ENCODE results near the gene ZNF438.
"Not testable (repeated sequence)": the region's sequence is repeated elsewhere in the genome, so short reads cannot be mapped to it uniquely, and the experiment has no call there.

ZNF438 gene

DNA sequence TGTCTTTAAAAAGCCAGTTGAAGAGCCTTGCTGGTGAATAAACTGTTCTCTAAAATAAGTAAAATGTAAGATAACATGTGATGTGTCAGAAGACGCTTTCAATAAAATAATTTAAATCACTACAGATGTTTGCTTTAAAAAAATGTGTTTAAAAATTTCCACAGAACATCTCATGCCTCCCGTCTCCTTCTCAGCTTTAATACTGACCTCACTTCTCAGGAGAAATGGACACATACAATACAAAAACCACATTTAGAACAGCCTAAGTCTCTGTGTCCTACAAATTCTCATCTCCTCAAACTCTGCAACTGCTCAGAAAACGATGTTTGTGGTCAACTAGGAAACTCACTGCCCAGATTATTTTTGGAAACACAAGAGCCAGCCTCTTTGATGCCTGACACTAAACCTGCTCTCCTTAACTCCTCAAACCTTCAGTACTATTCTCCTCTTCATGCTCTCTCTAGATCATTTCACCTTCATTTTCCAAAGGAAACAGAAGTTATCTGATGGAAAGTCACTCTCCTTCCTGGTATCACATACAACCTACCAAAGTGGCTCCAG is 120.3 kb downstream of the ZNF438 start:
- intact Hi-C loops (cut with micrococcal nuclease): no loop called here
- no peaks in the 10 kb centered on the region for H3K9me3 Mint-ChIP-seq
- H3K27me3 Mint-ChIP-seq: no peaks in the 10 kb centered on the region
- peaks cover 29% of the 10 kb centered on the region for H3K36me3 Mint-ChIP-seq (ENCODE audit: low read depth)
- no peak overlapping the region for H3K27ac Mint-ChIP-seq
- no peak overlapping the region for H3K4me3 Mint-ChIP-seq
- peaks cover 3% of the 10 kb centered on the region for H3K4me1 Mint-ChIP-seq (ENCODE audit: low read depth)

DNA sequence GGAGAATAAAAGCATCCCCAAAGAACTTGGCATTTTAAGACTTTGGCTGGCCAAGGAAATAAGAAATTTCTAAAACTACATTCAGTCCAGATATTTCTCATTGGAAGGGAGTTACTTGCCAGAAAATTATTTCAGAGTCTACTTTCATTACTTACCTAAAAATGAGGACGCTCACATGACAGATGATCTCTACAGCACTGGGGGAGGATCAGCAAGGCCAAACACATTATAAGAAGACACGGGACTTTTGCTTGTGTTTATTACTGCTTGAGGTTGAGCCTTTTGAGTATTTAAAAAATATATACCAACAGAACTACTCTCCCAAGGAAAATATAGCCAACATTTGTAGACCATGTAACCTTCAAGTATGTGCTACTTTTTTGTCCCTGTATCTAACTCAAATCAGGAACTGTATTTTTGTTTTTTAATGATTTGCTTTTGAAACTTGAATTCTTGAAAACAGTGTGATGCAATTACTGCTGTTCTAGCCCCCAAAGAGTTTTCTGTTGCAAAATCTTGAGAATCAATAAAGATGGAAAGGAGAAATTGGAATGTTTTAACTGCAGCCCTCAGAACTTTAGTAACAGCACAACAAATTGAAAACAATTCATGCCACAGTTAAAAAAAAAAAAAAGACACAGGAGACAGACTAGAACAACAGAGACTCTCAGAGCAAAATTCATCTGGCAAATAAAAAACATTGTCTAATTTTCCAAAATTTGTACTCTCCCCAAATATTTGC is 128.1 kb downstream of the ZNF438 start:
- Mint-ChIP-seq H3K4me1 (ENCODE audit: low read depth) (peaks cover 9% of the 10 kb centered on the region), H3K27me3 (no peaks in the 10 kb centered on the region), H3K36me3 (ENCODE audit: low read depth) (peaks cover 81% of the 10 kb centered on the region), H3K27ac (no peak overlapping the region), H3K4me3 (no peak overlapping the region), H3K9me3 (peaks cover 14% of the 10 kb centered on the region)
- intact Hi-C loops (cut with micrococcal nuclease): no loop called here

DNA sequence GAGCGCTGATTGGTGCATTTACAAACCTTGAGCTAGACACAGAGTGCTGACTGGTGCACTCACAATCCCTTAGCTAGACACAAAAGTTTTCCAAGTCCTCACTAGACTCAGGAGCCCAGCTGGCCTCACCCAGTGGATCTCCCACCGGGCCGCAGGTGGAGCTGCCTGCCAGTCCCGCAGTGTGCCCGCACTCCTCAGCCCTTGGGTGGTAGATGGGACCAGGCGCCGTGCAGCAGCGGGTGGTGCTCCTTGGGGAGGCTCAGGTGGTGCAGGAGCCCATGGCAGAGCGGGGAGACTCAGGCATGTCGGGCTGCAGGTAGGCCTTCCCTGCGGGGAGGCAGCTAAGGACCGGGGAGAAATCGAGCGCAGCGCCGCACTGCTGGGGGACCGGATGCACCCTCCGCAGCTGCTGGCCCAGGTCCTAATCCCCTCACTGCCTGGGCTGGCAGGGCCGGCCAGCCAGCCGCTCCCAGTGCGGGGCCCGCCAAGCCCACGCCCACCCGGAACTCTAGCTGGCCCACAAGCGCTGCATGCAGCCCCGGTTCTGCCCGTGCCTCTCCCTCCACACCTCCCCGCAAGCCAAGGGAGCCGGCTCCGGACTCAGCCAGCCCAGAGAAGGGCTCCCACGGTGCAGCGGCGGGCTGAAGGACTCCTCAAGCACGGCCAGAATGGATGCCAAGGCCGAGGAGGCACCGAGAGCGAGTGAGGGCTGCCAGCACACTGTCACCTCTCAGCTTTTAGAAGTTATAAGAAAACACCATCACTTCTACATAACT is 128.9 kb downstream of the ZNF438 start:
- H3K36me3 Mint-ChIP-seq (ENCODE audit: low read depth): peaks cover 75% of the 10 kb centered on the region
- H3K4me1 Mint-ChIP-seq (ENCODE audit: low read depth): peaks cover 9% of the 10 kb centered on the region
- intact Hi-C loops (cut with micrococcal nuclease): no loop called here
- H3K9me3 Mint-ChIP-seq: peaks cover 14% of the 10 kb centered on the region
- H3K4me3 Mint-ChIP-seq: no peak overlapping the region
- no peak overlapping the region for H3K27ac Mint-ChIP-seq
- no peaks in the 10 kb centered on the region for H3K27me3 Mint-ChIP-seq

DNA sequence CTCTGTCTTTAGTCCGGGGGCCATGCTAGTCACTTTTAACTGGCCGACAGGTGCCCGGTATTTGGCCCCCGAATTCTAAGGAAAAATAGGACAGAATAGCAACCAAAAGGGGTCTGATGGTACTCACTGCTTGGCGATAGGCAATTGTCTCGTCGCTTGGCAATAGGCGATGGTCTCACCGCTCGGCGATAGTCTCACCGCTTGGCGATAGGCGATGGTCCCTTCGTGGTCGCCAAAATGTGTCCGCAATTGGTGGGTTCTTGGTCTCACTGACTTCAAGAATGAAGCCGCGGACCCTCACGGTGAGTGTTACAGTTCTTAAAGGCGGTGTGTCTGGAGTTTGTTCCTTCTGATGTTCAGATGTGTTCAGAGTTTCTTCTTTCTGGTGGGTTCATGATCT is 130.2 kb downstream of the ZNF438 start:
- H3K27ac Mint-ChIP-seq; H3K4me3 Mint-ChIP-seq; H3K27me3 Mint-ChIP-seq; intact Hi-C loops (cut with micrococcal nuclease): not testable (repeated sequence)
- peaks cover 14% of the 10 kb centered on the region for H3K9me3 Mint-ChIP-seq
- peaks cover 16% of the 10 kb centered on the region for H3K4me1 Mint-ChIP-seq (ENCODE audit: low read depth)
- peaks cover 62% of the 10 kb centered on the region for H3K36me3 Mint-ChIP-seq (ENCODE audit: low read depth)

DNA sequence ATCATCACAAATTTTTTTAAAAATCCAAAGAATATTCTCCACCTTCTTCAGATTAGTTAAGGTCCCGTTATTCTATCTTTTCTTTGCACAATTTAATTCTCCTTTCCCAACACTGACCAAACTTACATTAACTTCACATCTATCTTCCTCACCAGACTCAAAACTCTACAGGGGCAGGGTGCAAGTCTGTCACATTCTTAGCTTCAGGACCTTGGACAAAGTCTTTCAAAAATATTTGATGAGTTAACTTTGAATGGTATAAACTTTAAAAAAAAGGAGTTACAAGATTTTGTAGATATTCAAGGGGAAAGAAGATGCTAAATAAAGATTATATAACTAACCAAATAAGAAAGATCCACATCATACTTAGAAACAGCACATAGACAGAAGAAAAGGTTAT is 132.7 kb downstream of the ZNF438 start:
- H3K27ac Mint-ChIP-seq: no peak overlapping the region
- peaks cover 51% of the 10 kb centered on the region for H3K36me3 Mint-ChIP-seq (ENCODE audit: low read depth)
- no peak overlapping the region for H3K4me3 Mint-ChIP-seq
- peaks cover 14% of the 10 kb centered on the region for H3K9me3 Mint-ChIP-seq
- peaks cover 8% of the 10 kb centered on the region for H3K4me1 Mint-ChIP-seq (ENCODE audit: low read depth)
- H3K27me3 Mint-ChIP-seq: no peaks in the 10 kb centered on the region
- intact Hi-C loops (cut with micrococcal nuclease): no loop called here

DNA sequence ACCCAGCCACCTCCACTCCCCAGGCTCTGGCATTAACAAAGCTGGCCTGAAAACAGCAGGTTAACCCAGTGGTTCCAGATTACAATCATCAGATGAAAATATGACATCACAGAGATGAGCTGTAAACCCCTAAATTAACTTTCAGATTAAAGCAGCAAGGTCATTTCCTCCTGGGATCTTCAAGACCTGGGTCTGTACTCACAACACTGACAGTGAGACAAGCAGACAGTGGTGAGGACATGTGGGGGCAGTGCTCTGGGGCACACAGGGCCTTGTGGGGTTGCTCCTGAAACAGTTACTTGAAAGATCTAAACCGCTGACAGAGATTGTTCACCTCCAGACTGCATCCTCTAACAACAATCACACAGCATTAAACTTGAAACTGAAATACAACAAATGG is 134.1 kb downstream of the ZNF438 start:
- intact Hi-C loops (cut with micrococcal nuclease): no loop called here
- Mint-ChIP-seq H3K27me3 (no peaks in the 10 kb centered on the region), H3K27ac (no peak overlapping the region)

DNA sequence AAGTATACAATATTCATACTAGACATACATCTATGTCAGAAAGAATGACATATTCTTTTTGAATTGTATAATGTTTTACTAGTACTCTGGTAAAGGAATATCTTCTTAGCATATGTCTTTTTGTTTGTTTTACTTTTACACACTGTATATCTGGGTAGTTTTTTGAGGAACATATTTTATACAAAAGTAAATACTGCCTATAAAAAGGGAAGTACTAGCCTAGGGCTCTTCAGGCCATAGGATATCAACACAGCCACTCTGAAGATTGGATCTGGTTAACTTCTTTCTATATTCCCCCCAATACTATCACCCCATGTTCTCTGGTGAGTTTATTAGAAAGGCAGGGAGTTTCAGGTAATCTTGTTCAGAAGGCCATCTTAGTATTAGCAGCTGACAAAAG is 134.6 kb downstream of the ZNF438 start:
- H3K9me3 Mint-ChIP-seq: peaks cover 3% of the 10 kb centered on the region
- no peak overlapping the region for H3K27ac Mint-ChIP-seq
- peaks cover 7% of the 10 kb centered on the region for H3K4me1 Mint-ChIP-seq (ENCODE audit: low read depth)
- H3K4me3 Mint-ChIP-seq: no peak overlapping the region
- H3K36me3 Mint-ChIP-seq (ENCODE audit: low read depth): peaks cover 32% of the 10 kb centered on the region
- intact Hi-C loops (cut with micrococcal nuclease): no loop called here
- H3K27me3 Mint-ChIP-seq: no peaks in the 10 kb centered on the region

More for the DNA sequence above, 134.1 kb downstream of the ZNF438 start:
- H3K36me3 Mint-ChIP-seq (ENCODE audit: low read depth): peaks cover 37% of the 10 kb centered on the region
- no peak overlapping the region for H3K4me3 Mint-ChIP-seq
- peaks cover 7% of the 10 kb centered on the region for H3K4me1 Mint-ChIP-seq (ENCODE audit: low read depth)
- peaks cover 8% of the 10 kb centered on the region for H3K9me3 Mint-ChIP-seq

DNA sequence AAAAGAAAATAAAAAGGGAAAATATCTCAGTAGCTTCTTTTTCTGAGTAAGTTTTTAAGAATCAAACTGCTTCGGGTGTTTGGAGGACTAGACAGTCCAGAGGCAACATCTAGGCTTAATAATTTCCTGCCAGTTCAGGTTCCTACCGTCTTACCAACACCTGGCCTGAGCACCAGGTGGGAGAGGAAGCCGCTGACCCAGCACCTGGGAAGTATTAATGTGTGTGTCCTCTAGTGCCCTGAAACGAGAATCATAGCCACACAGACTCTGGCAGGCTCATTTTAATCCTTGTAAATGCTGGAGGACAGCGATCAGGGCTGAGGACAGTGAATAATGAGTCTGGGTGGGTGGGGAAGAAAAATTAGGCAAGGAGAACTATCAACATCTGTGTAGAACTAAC is 137.4 kb downstream of the ZNF438 start:
- H3K27me3 Mint-ChIP-seq: no peaks in the 10 kb centered on the region
- intact Hi-C loops (cut with micrococcal nuclease): no loop called here
- H3K4me3 Mint-ChIP-seq: no peak overlapping the region
- peaks cover 25% of the 10 kb centered on the region for H3K36me3 Mint-ChIP-seq (ENCODE audit: low read depth)
- H3K9me3 Mint-ChIP-seq: no peaks in the 10 kb centered on the region
- H3K27ac Mint-ChIP-seq: no peak overlapping the region
- H3K4me1 Mint-ChIP-seq (ENCODE audit: low read depth): peaks cover 7% of the 10 kb centered on the region

DNA sequence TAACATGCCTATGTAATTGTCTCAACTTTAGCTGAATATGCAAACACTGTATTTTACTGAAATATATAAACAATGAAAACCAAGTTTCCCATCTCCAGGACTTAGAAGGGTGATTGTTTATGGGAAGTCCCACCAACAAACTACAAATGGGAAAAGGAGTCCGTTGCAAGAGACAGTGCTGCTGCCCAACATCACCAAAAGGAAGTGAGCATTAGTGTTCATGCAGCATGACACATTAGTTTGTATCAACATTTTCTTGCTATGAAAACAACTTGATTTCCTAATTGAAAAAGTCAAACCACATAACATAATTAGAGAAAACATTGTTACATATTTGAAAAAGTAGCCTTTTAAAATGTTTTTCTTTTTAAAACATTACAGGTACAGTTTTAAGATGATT is 138.5 kb downstream of the ZNF438 start:
- Mint-ChIP-seq H3K27me3 (no peaks in the 10 kb centered on the region), H3K4me1 (ENCODE audit: low read depth) (peaks cover 7% of the 10 kb centered on the region), H3K4me3 (no peak overlapping the region), H3K27ac (no peak overlapping the region), H3K9me3 (no peaks in the 10 kb centered on the region), H3K36me3 (ENCODE audit: low read depth) (peaks cover 19% of the 10 kb centered on the region)
- intact Hi-C loops (cut with micrococcal nuclease): no loop called here

DNA sequence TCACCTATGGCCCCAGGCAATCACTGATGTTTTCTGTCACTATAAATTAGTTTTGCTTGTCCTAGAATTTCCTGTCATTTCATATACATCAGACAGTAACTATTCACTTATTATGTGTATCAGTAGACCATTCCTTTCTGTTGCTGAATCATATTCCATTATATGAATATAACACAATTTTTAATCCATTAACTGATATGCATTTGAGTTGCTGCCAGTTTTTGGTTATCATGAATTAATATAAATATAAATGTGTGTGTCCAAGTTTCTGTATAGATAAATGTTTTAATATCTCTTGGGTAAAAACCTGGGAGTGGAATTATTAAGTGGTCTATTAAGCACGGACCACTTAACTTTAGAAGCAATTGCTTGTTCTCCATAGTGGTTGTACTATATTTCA is 143.8 kb downstream of the ZNF438 start:
- H3K27me3 Mint-ChIP-seq: no peaks in the 10 kb centered on the region
- no peaks in the 10 kb centered on the region for H3K4me1 Mint-ChIP-seq (ENCODE audit: low read depth)
- no peak overlapping the region for H3K4me3 Mint-ChIP-seq
- intact Hi-C loops (cut with micrococcal nuclease): no loop called here
- peaks cover 12% of the 10 kb centered on the region for H3K36me3 Mint-ChIP-seq (ENCODE audit: low read depth)
- H3K27ac Mint-ChIP-seq: no peak overlapping the region
- no peaks in the 10 kb centered on the region for H3K9me3 Mint-ChIP-seq

DNA sequence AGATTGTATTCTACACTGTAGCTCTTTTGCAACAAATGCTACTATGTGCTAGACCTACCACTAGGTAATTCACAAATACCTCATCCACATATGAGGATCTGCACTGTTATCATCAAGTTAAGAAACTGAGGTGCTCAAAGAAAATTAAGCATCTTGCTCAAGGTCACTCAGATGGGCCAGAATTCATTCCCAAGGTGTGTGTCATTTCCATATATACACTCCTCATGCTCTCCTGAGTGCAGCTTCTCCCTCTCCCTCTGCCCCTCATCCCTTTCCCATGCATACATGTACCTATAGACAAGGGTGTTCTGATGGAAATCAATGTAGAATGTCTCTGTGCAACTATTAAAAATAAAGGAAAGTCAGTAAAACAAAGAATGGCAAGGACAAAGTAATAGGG is 146.2 kb downstream of the ZNF438 start:
- Mint-ChIP-seq H3K27ac (no peak overlapping the region), H3K4me3 (no peak overlapping the region), H3K4me1 (ENCODE audit: low read depth) (no peaks in the 10 kb centered on the region), H3K27me3 (no peaks in the 10 kb centered on the region), H3K9me3 (no peaks in the 10 kb centered on the region), H3K36me3 (ENCODE audit: low read depth) (peaks cover 12% of the 10 kb centered on the region)
- intact Hi-C loops (cut with micrococcal nuclease): no loop called here

DNA sequence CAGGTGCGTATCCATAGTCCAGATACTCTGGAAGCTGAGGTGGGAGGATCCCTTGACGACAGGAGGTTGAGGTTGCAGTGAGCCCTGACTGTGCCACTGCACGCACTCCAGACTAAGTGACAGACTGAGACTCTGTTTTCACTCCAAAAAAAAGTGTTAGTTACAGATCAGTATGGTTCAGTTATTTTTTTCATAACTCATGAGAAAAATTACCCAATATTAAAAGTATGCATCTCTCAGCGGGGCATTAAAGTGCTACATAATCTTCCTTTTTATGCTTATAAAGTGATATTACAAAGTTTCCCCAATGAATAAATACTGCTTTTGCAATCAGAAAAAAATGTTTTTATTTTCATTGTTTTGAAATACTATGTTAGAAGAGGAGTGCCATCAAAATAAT is 147.9 kb downstream of the ZNF438 start:
- no peak overlapping the region for H3K27ac Mint-ChIP-seq
- H3K9me3 Mint-ChIP-seq: no peaks in the 10 kb centered on the region
- no peaks in the 10 kb centered on the region for H3K4me1 Mint-ChIP-seq (ENCODE audit: low read depth)
- H3K27me3 Mint-ChIP-seq: no peaks in the 10 kb centered on the region
- peaks cover 6% of the 10 kb centered on the region for H3K36me3 Mint-ChIP-seq (ENCODE audit: low read depth)
- intact Hi-C loops (cut with micrococcal nuclease): no loop called here
- no peak overlapping the region for H3K4me3 Mint-ChIP-seq

DNA sequence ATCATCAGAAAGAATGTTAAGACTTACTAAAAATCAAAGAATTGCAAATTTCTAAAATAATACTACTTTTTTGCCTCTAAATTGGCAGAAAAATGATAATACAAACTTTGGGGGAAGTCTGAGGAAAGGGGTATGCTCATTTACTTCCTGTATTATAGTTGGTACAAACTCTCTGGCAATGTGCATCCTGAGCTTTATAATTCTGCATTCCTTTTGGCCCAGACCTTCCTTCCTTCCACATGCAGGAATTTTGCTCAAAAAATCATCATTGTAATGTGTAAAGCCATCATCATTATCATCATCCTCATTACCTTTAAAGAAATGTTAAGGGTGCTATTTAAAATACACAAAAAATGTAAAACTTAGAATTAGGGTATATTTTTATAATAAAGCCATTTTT is 148.5 kb downstream of the ZNF438 start:
- Mint-ChIP-seq H3K9me3 (no peaks in the 10 kb centered on the region), H3K4me3 (no peak overlapping the region), H3K27ac (no peak overlapping the region), H3K27me3 (no peaks in the 10 kb centered on the region), H3K36me3 (ENCODE audit: low read depth) (peaks cover 6% of the 10 kb centered on the region), H3K4me1 (ENCODE audit: low read depth) (no peaks in the 10 kb centered on the region)
- intact Hi-C loops (cut with micrococcal nuclease): no loop called here

DNA sequence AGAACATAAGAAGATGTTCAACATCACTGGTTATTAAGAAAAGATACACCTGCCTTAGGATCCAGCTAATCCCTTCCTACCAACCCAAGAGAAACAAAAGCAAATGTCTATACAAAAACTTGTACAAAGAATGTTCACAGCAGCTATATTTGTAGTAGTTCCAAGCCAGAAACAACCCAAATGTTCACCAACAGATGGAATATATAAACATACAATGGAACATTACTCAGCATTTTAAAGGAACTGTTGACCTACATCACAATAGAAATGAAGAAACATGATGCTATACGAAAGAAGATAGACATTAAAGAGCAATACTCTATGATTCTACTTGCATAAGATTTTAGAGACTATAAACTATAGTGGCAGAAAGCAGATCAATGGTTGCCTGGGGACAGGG is 149.4 kb downstream of the ZNF438 start:
- no peak overlapping the region for H3K4me3 Mint-ChIP-seq
- no peaks in the 10 kb centered on the region for H3K4me1 Mint-ChIP-seq (ENCODE audit: low read depth)
- H3K27ac Mint-ChIP-seq: no peak overlapping the region
- peaks cover under 1% of the 10 kb centered on the region for H3K36me3 Mint-ChIP-seq (ENCODE audit: low read depth)
- H3K27me3 Mint-ChIP-seq: no peaks in the 10 kb centered on the region
- intact Hi-C loops (cut with micrococcal nuclease): no loop called here
- H3K9me3 Mint-ChIP-seq: no peaks in the 10 kb centered on the region
